ENCODE measurements around the gene MMP17. TPM values are rescaled to one million over a fixed set of nuclear protein-coding genes. Genes with fewer than 3 reads are reported as not detected.

MMP17 gene
- total and polyA plus RNA-seq, 2 experiments from 2014 or later: 0.40 to 0.42 TPM

DNA sequence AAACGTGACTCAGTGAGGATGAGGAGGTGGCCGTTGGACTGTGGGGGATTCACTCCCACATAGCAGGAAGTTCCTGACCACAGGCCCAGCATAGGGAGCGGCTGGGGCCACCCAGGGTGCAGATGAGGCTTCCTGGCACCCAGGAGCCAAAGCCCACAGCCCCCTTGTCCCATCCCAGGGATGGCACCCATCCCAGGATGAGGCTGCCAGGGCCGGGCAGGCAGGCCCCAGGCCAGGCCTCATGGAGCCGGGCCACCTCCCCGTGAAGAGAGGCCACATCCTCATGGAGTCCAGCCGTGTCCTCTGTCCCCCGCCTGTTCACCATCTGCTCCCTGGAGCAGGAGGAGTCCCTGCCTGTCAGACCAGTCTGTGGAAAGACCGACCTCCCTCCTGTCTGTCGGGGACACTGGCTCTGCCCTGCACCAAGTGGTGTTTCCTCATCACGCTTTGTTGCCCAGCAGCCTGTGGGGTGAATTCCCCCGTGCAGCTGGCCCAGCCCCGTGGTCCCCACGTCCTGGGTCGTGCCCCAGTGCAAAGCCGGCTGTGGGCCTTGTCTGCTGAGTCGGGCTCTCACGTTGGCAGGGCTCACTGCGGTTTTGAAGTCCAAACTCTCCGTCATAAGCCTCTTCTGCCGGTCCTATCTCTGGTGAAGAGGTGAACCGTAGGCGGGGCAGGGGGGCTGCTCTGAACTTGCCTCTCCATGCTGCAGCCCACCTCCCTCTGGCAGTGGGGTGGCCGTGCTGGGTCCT, 24.5 kb downstream of the MMP17 start:
- Histone ChIP-seq H3K79me2 (no peaks in the 10 kb centered on the region), H3K9me3 (ENCODE audit: low read depth) (no peaks in the 10 kb centered on the region), H3K36me3 (replicated peaks; ENCODE audit: insufficient read depth, low read depth) (no peaks in the 10 kb centered on the region), H3K27ac (no peak overlapping the region), H3K4me2 (no peak overlapping the region), H3K4me1 (ENCODE audit: insufficient read depth) (no peaks in the 10 kb centered on the region), H3K4me3 (no peak overlapping the region), H3K9me2 (replicated peaks; ENCODE audit: insufficient read depth) (no peaks in the 10 kb centered on the region), H4K20me1 (ENCODE audit: insufficient read depth, poor library complexity, severe bottlenecking) (no peaks in the 10 kb centered on the region), H3K27me3 (no peaks in the 10 kb centered on the region), H2AFZ (no peak overlapping the region)
- no peak for DNase-seq (ENCODE audit: low spot score)
- WGBS (ENCODE audit: low lambda C conversion rate, missing lambda C conversion rate): 85% methylated on average over 22 of the region's 24 CpGs
- TF ChIP-seq EZH2phosphoT487 (IDR thresholded peaks at IDR 0.05; ENCODE audit: low read depth, severe bottlenecking, unreplicated experiment): no peak
- TF ChIP-seq EZH2 (IDR thresholded peaks at IDR 0.05; ENCODE audit: borderline replicate concordance): no peak
- TF ChIP-seq, protein P1, sequence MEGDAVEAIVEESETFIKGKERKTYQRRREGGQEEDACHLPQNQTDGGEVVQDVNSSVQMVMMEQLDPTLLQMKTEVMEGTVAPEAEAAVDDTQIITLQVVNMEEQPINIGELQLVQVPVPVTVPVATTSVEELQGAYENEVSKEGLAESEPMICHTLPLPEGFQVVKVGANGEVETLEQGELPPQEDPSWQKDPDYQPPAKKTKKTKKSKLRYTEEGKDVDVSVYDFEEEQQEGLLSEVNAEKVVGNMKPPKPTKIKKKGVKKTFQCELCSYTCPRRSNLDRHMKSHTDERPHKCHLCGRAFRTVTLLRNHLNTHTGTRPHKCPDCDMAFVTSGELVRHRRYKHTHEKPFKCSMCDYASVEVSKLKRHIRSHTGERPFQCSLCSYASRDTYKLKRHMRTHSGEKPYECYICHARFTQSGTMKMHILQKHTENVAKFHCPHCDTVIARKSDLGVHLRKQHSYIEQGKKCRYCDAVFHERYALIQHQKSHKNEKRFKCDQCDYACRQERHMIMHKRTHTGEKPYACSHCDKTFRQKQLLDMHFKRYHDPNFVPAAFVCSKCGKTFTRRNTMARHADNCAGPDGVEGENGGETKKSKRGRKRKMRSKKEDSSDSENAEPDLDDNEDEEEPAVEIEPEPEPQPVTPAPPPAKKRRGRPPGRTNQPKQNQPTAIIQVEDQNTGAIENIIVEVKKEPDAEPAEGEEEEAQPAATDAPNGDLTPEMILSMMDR (IDR thresholded peaks at IDR 0.05; ENCODE audit: poor library complexity): no peak

DNA sequence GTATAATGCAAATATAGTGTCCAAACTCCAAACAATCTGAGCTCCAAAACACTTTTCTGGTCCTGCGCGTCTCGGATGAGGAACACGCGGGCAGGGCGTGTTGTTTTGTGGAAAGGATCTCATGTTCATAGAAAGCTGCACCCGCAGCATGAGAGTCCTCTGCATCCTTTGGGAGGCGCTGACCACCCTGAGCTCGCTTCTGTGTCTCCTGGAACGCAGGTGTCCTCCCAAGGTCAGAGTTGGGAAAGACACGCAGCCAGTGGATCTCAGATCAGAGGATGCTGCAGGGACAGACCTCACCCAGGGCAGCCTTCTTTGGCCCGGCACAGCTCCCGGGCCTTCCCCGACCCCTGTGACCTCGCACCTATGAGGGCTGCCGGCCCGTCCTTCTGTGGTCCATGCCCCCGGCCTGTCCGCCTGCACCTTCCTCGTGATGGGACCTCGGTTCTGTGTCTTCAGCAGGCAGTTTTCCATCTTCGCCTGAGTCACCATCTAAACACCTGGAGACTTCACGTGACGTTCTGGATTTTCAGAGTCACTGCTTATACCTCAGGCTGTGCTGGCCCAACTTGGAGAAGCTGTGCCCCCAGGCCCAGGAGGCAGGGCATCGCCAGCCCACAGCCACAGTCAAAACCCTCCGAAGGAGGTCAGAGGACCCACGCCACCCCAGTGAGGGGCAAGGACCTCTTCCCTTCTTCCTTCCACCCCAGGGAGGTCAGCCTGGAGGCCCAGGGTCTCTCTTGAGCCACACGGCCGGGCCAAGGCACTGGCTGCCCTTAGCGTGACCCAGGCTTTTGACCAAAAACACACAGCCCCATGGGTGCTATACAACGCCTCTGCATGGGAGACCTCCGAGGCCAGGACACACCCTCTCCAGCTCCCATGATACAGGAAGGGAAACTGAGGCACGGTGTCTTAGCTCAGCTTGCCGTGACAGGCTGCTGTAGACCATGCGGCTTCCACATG, 25.9 kb downstream of the MMP17 start:
- no peaks in the 10 kb centered on the region for H3K36me3 ChIP-seq (replicated peaks; ENCODE audit: insufficient read depth, low read depth)
- H3K9me2 ChIP-seq (replicated peaks; ENCODE audit: insufficient read depth): no peaks in the 10 kb centered on the region
- H3K79me2 ChIP-seq: no peaks in the 10 kb centered on the region
- no peak for DNase-seq (ENCODE audit: low spot score)
- H3K4me1 ChIP-seq (ENCODE audit: insufficient read depth): no peaks in the 10 kb centered on the region
- no peaks in the 10 kb centered on the region for H3K9me3 ChIP-seq (ENCODE audit: low read depth)
- no peak overlapping the region for H3K27ac ChIP-seq
- H3K4me3 ChIP-seq: no peak overlapping the region
- WGBS (ENCODE audit: low lambda C conversion rate, missing lambda C conversion rate): 91% methylated on average over 35 of the region's 35 CpGs
- no peak overlapping the region for H2AFZ ChIP-seq
- H3K4me2 ChIP-seq: no peak overlapping the region
- no peaks in the 10 kb centered on the region for H4K20me1 ChIP-seq (ENCODE audit: insufficient read depth, poor library complexity, severe bottlenecking)
- no peak for TF ChIP-seq EZH2phosphoT487 (IDR thresholded peaks at IDR 0.05; ENCODE audit: low read depth, severe bottlenecking, unreplicated experiment)
- TF ChIP-seq, protein P1 (IDR thresholded peaks at IDR 0.05; ENCODE audit: poor library complexity): no peak
- no peak for TF ChIP-seq EZH2 (IDR thresholded peaks at IDR 0.05; ENCODE audit: borderline replicate concordance)
- no peaks in the 10 kb centered on the region for H3K27me3 ChIP-seq

DNA sequence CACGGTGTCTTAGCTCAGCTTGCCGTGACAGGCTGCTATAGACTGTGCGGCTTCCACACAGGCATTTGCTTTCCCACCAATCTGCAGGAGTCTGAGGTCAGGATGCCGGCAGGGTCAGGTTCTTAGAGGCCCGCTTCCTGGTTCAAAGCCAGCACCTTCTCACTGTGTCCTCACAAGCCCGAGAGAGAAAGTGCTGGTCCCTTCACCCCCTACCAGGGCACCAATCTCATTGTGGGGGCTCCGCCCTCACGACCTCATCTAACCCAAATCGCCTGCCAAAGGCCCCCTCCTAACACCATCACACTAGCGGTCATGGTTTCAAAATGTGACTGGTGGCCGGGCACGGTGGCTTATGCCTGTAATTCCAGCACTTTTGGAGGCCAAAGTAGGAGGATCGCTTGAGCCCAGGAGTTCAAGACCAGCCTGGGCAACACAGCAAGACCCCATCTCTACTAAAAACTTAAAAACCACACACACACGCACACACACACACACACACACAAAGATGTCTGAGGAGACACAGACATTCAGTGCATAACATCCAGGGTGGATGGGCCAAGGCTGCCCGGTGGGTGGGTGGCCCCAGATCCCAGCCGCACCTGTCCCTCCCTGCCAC, 26.8 kb downstream of the MMP17 start:
- no peak overlapping the region for H3K27ac ChIP-seq
- no peak overlapping the region for H3K4me2 ChIP-seq
- H3K27me3 ChIP-seq: no peaks in the 10 kb centered on the region
- H3K4me1 ChIP-seq (ENCODE audit: insufficient read depth): peaks cover 7% of the 10 kb centered on the region
- H3K79me2 ChIP-seq: no peaks in the 10 kb centered on the region
- H2AFZ ChIP-seq: no peak overlapping the region
- TF ChIP-seq EZH2 (IDR thresholded peaks at IDR 0.05; ENCODE audit: borderline replicate concordance) (no peak), EZH2phosphoT487 (IDR thresholded peaks at IDR 0.05; ENCODE audit: low read depth, severe bottlenecking, unreplicated experiment) (no peak)
- TF ChIP-seq, protein P1 (IDR thresholded peaks at IDR 0.05; ENCODE audit: poor library complexity): no peak
- no peaks in the 10 kb centered on the region for H3K9me3 ChIP-seq (ENCODE audit: low read depth)
- H4K20me1 ChIP-seq (ENCODE audit: insufficient read depth, poor library complexity, severe bottlenecking): no peaks in the 10 kb centered on the region
- DNase-seq (ENCODE audit: low spot score): no peak
- WGBS (ENCODE audit: low lambda C conversion rate, missing lambda C conversion rate): 92% methylated on average over 16 of the region's 16 CpGs
- no peaks in the 10 kb centered on the region for H3K36me3 ChIP-seq (replicated peaks; ENCODE audit: insufficient read depth, low read depth)
- H3K4me3 ChIP-seq: no peak overlapping the region
- no peaks in the 10 kb centered on the region for H3K9me2 ChIP-seq (replicated peaks; ENCODE audit: insufficient read depth)
